MM.1S (cell line): ENCODE results near the gene TMC6.

ENCODE experiments used
- EZH2 ChIP-seq: fragments of 300-600 bp; sonication (generic); optimal IDR thresholded peaks from 2 replicates; pipeline ENCODE3; 2017; ENCODE audit warnings: low read depth, mild to moderate bottlenecking, antibody characterized with exemption, low read length, mixed read lengths
- TF ChIP-seq, protein P1 (sequence below): fragments of 300-600 bp; sonication (generic); IDR thresholded peaks from 2 replicates; pipeline ENCODE4 v1.5.1; 2016; ENCODE audit warnings: antibody characterized with exemption, low read length, mixed read lengths

DNA sequence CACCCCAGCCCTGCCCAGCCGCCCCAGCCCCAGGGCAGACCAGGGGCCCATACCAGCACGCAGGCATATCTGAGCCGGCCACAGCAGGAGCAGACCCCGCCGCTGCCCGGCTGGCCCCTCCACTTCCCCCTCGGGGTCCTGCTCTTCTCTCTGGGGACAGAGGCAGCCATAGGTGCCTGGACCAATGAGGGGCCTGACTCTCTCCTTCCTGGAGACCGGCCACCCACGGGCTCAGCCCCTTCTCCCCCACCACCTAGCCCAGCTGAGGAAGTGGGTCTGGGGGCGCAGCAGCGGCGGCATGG is 3.8 kb downstream of the TMC6 start:
- no peak for TF ChIP-seq EZH2
- TF ChIP-seq, protein P1, sequence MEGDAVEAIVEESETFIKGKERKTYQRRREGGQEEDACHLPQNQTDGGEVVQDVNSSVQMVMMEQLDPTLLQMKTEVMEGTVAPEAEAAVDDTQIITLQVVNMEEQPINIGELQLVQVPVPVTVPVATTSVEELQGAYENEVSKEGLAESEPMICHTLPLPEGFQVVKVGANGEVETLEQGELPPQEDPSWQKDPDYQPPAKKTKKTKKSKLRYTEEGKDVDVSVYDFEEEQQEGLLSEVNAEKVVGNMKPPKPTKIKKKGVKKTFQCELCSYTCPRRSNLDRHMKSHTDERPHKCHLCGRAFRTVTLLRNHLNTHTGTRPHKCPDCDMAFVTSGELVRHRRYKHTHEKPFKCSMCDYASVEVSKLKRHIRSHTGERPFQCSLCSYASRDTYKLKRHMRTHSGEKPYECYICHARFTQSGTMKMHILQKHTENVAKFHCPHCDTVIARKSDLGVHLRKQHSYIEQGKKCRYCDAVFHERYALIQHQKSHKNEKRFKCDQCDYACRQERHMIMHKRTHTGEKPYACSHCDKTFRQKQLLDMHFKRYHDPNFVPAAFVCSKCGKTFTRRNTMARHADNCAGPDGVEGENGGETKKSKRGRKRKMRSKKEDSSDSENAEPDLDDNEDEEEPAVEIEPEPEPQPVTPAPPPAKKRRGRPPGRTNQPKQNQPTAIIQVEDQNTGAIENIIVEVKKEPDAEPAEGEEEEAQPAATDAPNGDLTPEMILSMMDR = no peak
